Kasumi-1 (cell line): ENCODE measurements around the gene FNDC10.

Experiments used
- DNase-seq, 2 experiments: peaks; one replicate each; lab custom pipeline; 2025; lab: John Stamatoyannopoulos, UW

The FNDC10 gene

GRCh38 chr1:1616045-1616790, 16.3 kb upstream of the FNDC10 start:
- peak in 1 of 2 experiments; percentile 8 for DNase-seq

GRCh38 chr1:1615256-1616044, 15.5 kb upstream of the FNDC10 start, which contains the start of gene MIB2:
MIB2 (plus strand) TSS chr1:1615500; CDS start chr1:1623453, 7,953 bp downstream.
- peak; percentile 94 to 95 for DNase-seq

- DNase-seq, result no peak
These were observed 15.0 kb upstream of the FNDC10 start for GRCh38 chr1:1614954-1615255.

- peak; percentile 71 to 75 for DNase-seq
These were observed 14.4 kb upstream of the FNDC10 start for GRCh38 chr1:1614204-1614953.

GRCh38 chr1:1613509-1614082, 13.7 kb upstream of the FNDC10 start:
- no peak for DNase-seq

- DNase-seq, result no peak
These were observed 12.1 kb upstream of the FNDC10 start for GRCh38 chr1:1612104-1612400.

- DNase-seq, result no peak
These were observed 10.9 kb upstream of the FNDC10 start for GRCh38 chr1:1610796-1611195.

- no peak for DNase-seq
These were observed 10.0 kb upstream of the FNDC10 start for GRCh38 chr1:1609822-1610485.

- no peak for DNase-seq
These were observed 6.3 kb upstream of the FNDC10 start for GRCh38 chr1:1606232-1606631.

- DNase-seq, result no peak
These were observed 5.8 kb upstream of the FNDC10 start for GRCh38 chr1:1605724-1606123.

GRCh38 chr1:1605034-1605591, 5.2 kb upstream of the FNDC10 start:
- no peak for DNase-seq

GRCh38 chr1:1604374-1605033, 4.6 kb upstream of the FNDC10 start:
- no peak for DNase-seq

- no peak for DNase-seq
These were observed 3.9 kb upstream of the FNDC10 start for GRCh38 chr1:1603671-1604373.

- DNase-seq, result no peak
These were observed 3.1 kb upstream of the FNDC10 start for GRCh38 chr1:1602968-1603506.

GRCh38 chr1:1602304-1602967, 2.5 kb upstream of the FNDC10 start:
- no peak for DNase-seq

- DNase-seq, result no peak
These were observed 1.8 kb upstream of the FNDC10 start for GRCh38 chr1:1601564-1602303.

- no peak for DNase-seq
These were observed 1.1 kb upstream of the FNDC10 start for GRCh38 chr1:1600861-1601563.
